ENCODE results near the gene NEBL. TPM values are rescaled to one million over a fixed set of nuclear protein-coding genes. Genes with fewer than 3 reads are reported as not detected.

NEBL gene
- total RNA-seq, 6 experiments from 2014 or later = 1.2 to 8.3 (median 2.4) TPM

- no peaks in the 10 kb centered on the region for H3K4me1 ChIP-seq
- ATAC-seq (no peak), DNase-seq (no peak)
- WGBS (ENCODE audit: insufficient coverage, low coverage, low lambda C conversion rate, missing lambda C conversion rate) = 67% methylated on average over 3 of the region's 3 CpGs
- no peaks in the 10 kb centered on the region for H3K27me3 ChIP-seq
- TF ChIP-seq POLR2A (IDR thresholded peaks at IDR 0.05) = no peak
- no peak for TF ChIP-seq CTCF (IDR thresholded peaks at IDR 0.05)
- H3K27ac ChIP-seq = no peak overlapping the region
- intact Hi-C loops (cut with DNase I) = no loop called here
- no peaks in the 10 kb centered on the region for H3K9me3 ChIP-seq
- no peaks in the 10 kb centered on the region for H3K36me3 ChIP-seq
- no peak overlapping the region for H3K4me3 ChIP-seq
Observed at GRCh38 chr10:20898866-20899535, 1.9 kb upstream of the NEBL start.

- intact Hi-C loops (cut with DNase I) = no loop called here
- 75% methylated on average over 1 of the region's 1 CpG for WGBS (ENCODE audit: insufficient coverage, low coverage, low lambda C conversion rate, missing lambda C conversion rate)
- no peak for ATAC-seq
- H3K27ac ChIP-seq = no peak overlapping the region
- H3K36me3 ChIP-seq = no peaks in the 10 kb centered on the region
- H3K4me3 ChIP-seq = no peak overlapping the region
- H3K4me1 ChIP-seq = peaks cover 0 to 15% (median 3%) of the 10 kb centered on the region in 4 donors
- H3K9me3 ChIP-seq = no peaks in the 10 kb centered on the region
- no peak for TF ChIP-seq POLR2A (IDR thresholded peaks at IDR 0.05)
- no peak for TF ChIP-seq CTCF (IDR thresholded peaks at IDR 0.05)
- DNase-seq = no peak
- no peaks in the 10 kb centered on the region for H3K27me3 ChIP-seq
Observed at GRCh38 chr10:20893297-20893696, 3.8 kb downstream of the NEBL start.

- WGBS (ENCODE audit: insufficient coverage, low coverage, low lambda C conversion rate, missing lambda C conversion rate) = 79% methylated on average over 2 of the region's 2 CpGs
- intact Hi-C loops (cut with DNase I) = no loop called here
- no peak for ATAC-seq
Observed at GRCh38 chr10:20892796-20893195, 4.3 kb downstream of the NEBL start.

GRCh38 chr10:20892011-20892585 is 5.0 kb downstream of the NEBL start:
- TF ChIP-seq POLR2A (IDR thresholded peaks at IDR 0.05) (no peak), CTCF (IDR thresholded peaks at IDR 0.05) (no peak)
- Histone ChIP-seq H3K4me3 (no peak overlapping the region), H3K27me3 (no peaks in the 10 kb centered on the region), H3K4me1 (peaks cover 0 to 15% (median 3%) of the 10 kb centered on the region in 4 donors), H3K27ac (no peak overlapping the region), H3K9me3 (no peaks in the 10 kb centered on the region), H3K36me3 (no peaks in the 10 kb centered on the region)
- DNase-seq (no peak), ATAC-seq (no peak)
- 64% methylated on average over 3 of the region's 4 CpGs for WGBS (ENCODE audit: insufficient coverage, low coverage, low lambda C conversion rate, missing lambda C conversion rate)
- intact Hi-C loops (cut with DNase I) = no loop called here

More at GRCh38 chr10:20892796-20893195, 4.3 kb downstream of the NEBL start:
- Histone ChIP-seq H3K27me3 (no peaks in the 10 kb centered on the region), H3K4me3 (no peak overlapping the region), H3K27ac (no peak overlapping the region), H3K36me3 (no peaks in the 10 kb centered on the region), H3K4me1 (peaks cover 0 to 15% (median 3%) of the 10 kb centered on the region in 4 donors), H3K9me3 (no peaks in the 10 kb centered on the region)
- DNase-seq = no peak
- no peak for TF ChIP-seq CTCF (IDR thresholded peaks at IDR 0.05)
- no peak for TF ChIP-seq POLR2A (IDR thresholded peaks at IDR 0.05)

Measured in right lobe of liver (tissue), 6 donors.